NB4 (cell line): ENCODE results near the gene EPB41L5.
"Not testable (repeated sequence)": the region's sequence is repeated elsewhere in the genome, so short reads cannot be mapped to it uniquely, and the experiment has no call there.

Source experiments
- POLR2A ChIP-seq: IDR thresholded peaks from 2 replicates; pipeline ENCODE4 v1.6.1; 2011; ENCODE audit warnings: mild to moderate bottlenecking; ENCODE audit not compliant: insufficient read length; ENCODE audit errors: extremely low read depth
- TF ChIP-seq, protein P1 (sequence below): IDR thresholded peaks from one replicate; pipeline ENCODE4 v1.5.1; 2012; ENCODE audit warnings: low read depth, low read length

- not testable (repeated sequence) for TF ChIP-seq POLR2A
- TF ChIP-seq, protein P1, sequence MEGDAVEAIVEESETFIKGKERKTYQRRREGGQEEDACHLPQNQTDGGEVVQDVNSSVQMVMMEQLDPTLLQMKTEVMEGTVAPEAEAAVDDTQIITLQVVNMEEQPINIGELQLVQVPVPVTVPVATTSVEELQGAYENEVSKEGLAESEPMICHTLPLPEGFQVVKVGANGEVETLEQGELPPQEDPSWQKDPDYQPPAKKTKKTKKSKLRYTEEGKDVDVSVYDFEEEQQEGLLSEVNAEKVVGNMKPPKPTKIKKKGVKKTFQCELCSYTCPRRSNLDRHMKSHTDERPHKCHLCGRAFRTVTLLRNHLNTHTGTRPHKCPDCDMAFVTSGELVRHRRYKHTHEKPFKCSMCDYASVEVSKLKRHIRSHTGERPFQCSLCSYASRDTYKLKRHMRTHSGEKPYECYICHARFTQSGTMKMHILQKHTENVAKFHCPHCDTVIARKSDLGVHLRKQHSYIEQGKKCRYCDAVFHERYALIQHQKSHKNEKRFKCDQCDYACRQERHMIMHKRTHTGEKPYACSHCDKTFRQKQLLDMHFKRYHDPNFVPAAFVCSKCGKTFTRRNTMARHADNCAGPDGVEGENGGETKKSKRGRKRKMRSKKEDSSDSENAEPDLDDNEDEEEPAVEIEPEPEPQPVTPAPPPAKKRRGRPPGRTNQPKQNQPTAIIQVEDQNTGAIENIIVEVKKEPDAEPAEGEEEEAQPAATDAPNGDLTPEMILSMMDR, result not testable (repeated sequence)
Observed at GRCh38 chr2:119996896-119997891, 15.7 kb upstream of the EPB41L5 start.
